ENCODE results near the gene DCP1A. TPM values are rescaled to one million over a fixed set of nuclear protein-coding genes. Genes with fewer than 3 reads are reported as not detected.

The DCP1A gene
- total RNA-seq, 2 donors from 2014 or later: 28.5 to 33.2 TPM

- no peak overlapping the region for H3K27ac ChIP-seq
- ATAC-seq (ENCODE audit: insufficient number of reproducible peaks, low FRiP score, low read depth): no peak
Observed at GRCh38 chr3:53267766-53268165, 79.6 kb downstream of the DCP1A start.

GRCh38 chr3:53264718-53265117, 82.6 kb downstream of the DCP1A start:
- DNase-seq (ENCODE audit: low spot score) (no peak), ATAC-seq (ENCODE audit: insufficient number of reproducible peaks, low FRiP score, low read depth) (no peak)
- H3K9me3 ChIP-seq: no peaks in the 10 kb centered on the region
- H3K27me3 ChIP-seq (replicated peaks; ENCODE audit: insufficient read depth): no peaks in the 10 kb centered on the region
- no peak overlapping the region for H3K4me3 ChIP-seq
- no peak for TF ChIP-seq CTCF (IDR thresholded peaks at IDR 0.05)
- H3K4me1 ChIP-seq (ENCODE audit: control insufficient read depth in 1 of 2, low read depth in 2 of 2): peaks cover 9 to 10% of the 10 kb centered on the region in 2 donors
- no peaks in the 10 kb centered on the region for H3K36me3 ChIP-seq
- no peak overlapping the region for H3K27ac ChIP-seq

More at GRCh38 chr3:53267766-53268165, 79.6 kb downstream of the DCP1A start:
- Histone ChIP-seq H3K36me3 (no peaks in the 10 kb centered on the region), H3K4me1 (ENCODE audit: control insufficient read depth in 1 of 2, low read depth in 2 of 2) (peaks cover 14 to 24% of the 10 kb centered on the region in 2 donors), H3K4me3 (no peak overlapping the region), H3K9me3 (no peaks in the 10 kb centered on the region), H3K27me3 (replicated peaks; ENCODE audit: insufficient read depth) (no peaks in the 10 kb centered on the region)
- no peak for TF ChIP-seq CTCF (IDR thresholded peaks at IDR 0.05)
- no peak for DNase-seq (ENCODE audit: low spot score)

GRCh38 chr3:53263907-53264306, 83.4 kb downstream of the DCP1A start:
- DNase-seq (ENCODE audit: low spot score) (no peak), ATAC-seq (ENCODE audit: insufficient number of reproducible peaks, low FRiP score, low read depth) (no peak)
- no peak overlapping the region for H3K4me3 ChIP-seq
- TF ChIP-seq CTCF (IDR thresholded peaks at IDR 0.05): no peak
- H3K36me3 ChIP-seq: no peaks in the 10 kb centered on the region
- no peaks in the 10 kb centered on the region for H3K9me3 ChIP-seq
- peaks cover under 1 to 2% of the 10 kb centered on the region in 2 donors for H3K4me1 ChIP-seq (ENCODE audit: control insufficient read depth in 1 of 2, low read depth in 2 of 2)
- H3K27ac ChIP-seq: no peak overlapping the region
- H3K27me3 ChIP-seq (replicated peaks; ENCODE audit: insufficient read depth): no peaks in the 10 kb centered on the region

GRCh38 chr3:53261712-53262111, 85.6 kb downstream of the DCP1A start:
- H3K9me3 ChIP-seq: no peaks in the 10 kb centered on the region
- no peaks in the 10 kb centered on the region for H3K36me3 ChIP-seq
- H3K4me3 ChIP-seq: no peak overlapping the region
- no peaks in the 10 kb centered on the region for H3K4me1 ChIP-seq (ENCODE audit: control insufficient read depth in 1 of 2, low read depth in 2 of 2)
- ATAC-seq (ENCODE audit: insufficient number of reproducible peaks, low FRiP score, low read depth): no peak
- no peak for DNase-seq (ENCODE audit: low spot score)
- no peak for TF ChIP-seq CTCF (IDR thresholded peaks at IDR 0.05)
- no peaks in the 10 kb centered on the region for H3K27me3 ChIP-seq (replicated peaks; ENCODE audit: insufficient read depth)
- no peak overlapping the region for H3K27ac ChIP-seq

- H3K9me3 ChIP-seq: no peaks in the 10 kb centered on the region
- H3K27ac ChIP-seq: no peak overlapping the region
- H3K36me3 ChIP-seq: no peaks in the 10 kb centered on the region
- no peak overlapping the region for H3K4me3 ChIP-seq
- no peaks in the 10 kb centered on the region for H3K27me3 ChIP-seq (replicated peaks; ENCODE audit: insufficient read depth)
- no peak for TF ChIP-seq CTCF (IDR thresholded peaks at IDR 0.05)
- no peak for ATAC-seq (ENCODE audit: insufficient number of reproducible peaks, low FRiP score, low read depth)
- H3K4me1 ChIP-seq (ENCODE audit: control insufficient read depth in 1 of 2, low read depth in 2 of 2): no peaks in the 10 kb centered on the region
- DNase-seq (ENCODE audit: low spot score): no peak
Observed at GRCh38 chr3:53260286-53260785, 87.0 kb downstream of the DCP1A start.
